BJ (cell line): ENCODE data around the gene PFKL. TPM values are rescaled to one million over a fixed set of nuclear protein-coding genes. Genes with fewer than 3 reads are reported as not detected.
"Not testable (repeated sequence)": the region's sequence is repeated elsewhere in the genome, so short reads cannot be mapped to it uniquely, and the experiment has no call there.

Experiments
- CTCF ChIA-PET: fragments of 350-600 bp; formaldehyde crosslinking; extraction: SDS; loops from one replicate; lab custom pipeline; 2021; ENCODE audit warnings: antibody characterized with exemption, inconsistent platforms; lab: Yijun Ruan, JAX
- POLR2A ChIA-PET: fragments of 300-600 bp; sonication (Branson Sonifier 250); formaldehyde crosslinking; extraction: SDS; loops from one replicate; lab custom pipeline; 2021; ENCODE audit warnings: antibody characterized with exemption; lab: Charles Lee
- DNase-seq: peaks from one replicate; pipeline ENCODE4 v3.0.0-alpha.2; 2011; ENCODE audit warnings: low read depth
- H3K27me3 ChIP-seq: 2 replicates; pipeline ENCODE4 v1.6.0; 2011; ENCODE audit warnings: low read length; ENCODE audit not compliant: control insufficient read depth, insufficient read depth
- H3K36me3 ChIP-seq: 2 replicates; pipeline ENCODE4 v1.5.1; 2011; ENCODE audit warnings: low read length; ENCODE audit not compliant: control insufficient read depth, insufficient read depth
- H3K4me3 ChIP-seq: 2 replicates; pipeline ENCODE4 v1.5.1; 2011; ENCODE audit warnings: low read depth, mild to moderate bottlenecking, control low read depth, low read length
- polyA plus RNA-seq: library from polyadenylated mRNA; depleted of rRNA; stranded (reverse); fragments of >200 nt; gene quantifications from 2 replicates; pipeline ENCODE4 v1.2.3, GENCODE V29; 2011
- TF ChIP-seq, protein P1 (sequence below): IDR thresholded peaks from 2 replicates; pipeline ENCODE4 v1.5.1; 2011; ENCODE audit warnings: low read depth, mild to moderate bottlenecking, control low read depth, inconsistent platforms, low read length, moderate library complexity; ENCODE audit not compliant: insufficient read depth

The PFKL gene
- polyA plus RNA-seq, 1 experiment, result 152 TPM

DNA sequence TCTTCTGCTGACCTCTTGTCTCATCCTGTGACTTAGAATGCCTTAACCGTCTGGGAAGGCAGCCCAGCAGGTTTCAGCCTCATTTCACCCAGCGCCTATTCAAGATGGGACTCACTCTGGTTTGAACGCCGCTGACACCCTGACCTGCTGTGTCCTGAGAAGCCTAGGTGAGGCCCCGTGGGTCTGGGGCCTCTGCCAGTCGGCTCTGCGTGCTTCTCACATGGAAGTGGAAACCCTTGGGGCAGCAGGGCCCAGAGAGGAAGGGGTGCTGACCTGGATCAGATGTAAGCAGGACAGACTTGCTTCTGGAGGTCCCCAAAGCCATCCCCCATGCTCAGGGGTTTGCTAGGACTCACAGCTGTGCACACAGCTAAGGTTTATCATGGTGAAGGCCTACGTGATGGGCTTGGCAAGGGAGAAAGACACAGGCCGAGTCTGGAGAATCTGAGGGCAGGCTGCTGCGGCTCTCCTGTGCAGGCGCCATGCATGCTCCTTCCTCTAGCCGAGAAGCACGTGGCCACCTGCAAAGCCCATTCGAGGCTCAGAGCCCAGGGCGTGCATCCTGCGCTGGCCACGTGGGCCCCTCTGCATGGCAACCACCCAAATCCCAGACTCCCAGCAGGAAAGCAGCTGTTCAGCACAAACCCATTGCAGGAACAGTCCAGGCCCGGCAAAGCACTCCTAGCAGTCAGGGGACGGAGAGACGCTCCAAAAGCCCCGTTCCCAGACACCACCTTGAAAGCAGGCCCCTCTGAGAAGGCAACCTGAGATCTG, 57.4 kb downstream of the PFKL start:
- Histone ChIP-seq H3K4me3 (no peak overlapping the region), H3K36me3 (no peaks in the 10 kb centered on the region), H3K27me3 (no peaks in the 10 kb centered on the region; the same call in 1 of the 2 replicates)
- POLR2A ChIA-PET, result no interaction called here
- TF ChIP-seq, protein P1, sequence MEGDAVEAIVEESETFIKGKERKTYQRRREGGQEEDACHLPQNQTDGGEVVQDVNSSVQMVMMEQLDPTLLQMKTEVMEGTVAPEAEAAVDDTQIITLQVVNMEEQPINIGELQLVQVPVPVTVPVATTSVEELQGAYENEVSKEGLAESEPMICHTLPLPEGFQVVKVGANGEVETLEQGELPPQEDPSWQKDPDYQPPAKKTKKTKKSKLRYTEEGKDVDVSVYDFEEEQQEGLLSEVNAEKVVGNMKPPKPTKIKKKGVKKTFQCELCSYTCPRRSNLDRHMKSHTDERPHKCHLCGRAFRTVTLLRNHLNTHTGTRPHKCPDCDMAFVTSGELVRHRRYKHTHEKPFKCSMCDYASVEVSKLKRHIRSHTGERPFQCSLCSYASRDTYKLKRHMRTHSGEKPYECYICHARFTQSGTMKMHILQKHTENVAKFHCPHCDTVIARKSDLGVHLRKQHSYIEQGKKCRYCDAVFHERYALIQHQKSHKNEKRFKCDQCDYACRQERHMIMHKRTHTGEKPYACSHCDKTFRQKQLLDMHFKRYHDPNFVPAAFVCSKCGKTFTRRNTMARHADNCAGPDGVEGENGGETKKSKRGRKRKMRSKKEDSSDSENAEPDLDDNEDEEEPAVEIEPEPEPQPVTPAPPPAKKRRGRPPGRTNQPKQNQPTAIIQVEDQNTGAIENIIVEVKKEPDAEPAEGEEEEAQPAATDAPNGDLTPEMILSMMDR, result no peak
- CTCF ChIA-PET, result no interaction called here
- DNase-seq, result no peak

DNA sequence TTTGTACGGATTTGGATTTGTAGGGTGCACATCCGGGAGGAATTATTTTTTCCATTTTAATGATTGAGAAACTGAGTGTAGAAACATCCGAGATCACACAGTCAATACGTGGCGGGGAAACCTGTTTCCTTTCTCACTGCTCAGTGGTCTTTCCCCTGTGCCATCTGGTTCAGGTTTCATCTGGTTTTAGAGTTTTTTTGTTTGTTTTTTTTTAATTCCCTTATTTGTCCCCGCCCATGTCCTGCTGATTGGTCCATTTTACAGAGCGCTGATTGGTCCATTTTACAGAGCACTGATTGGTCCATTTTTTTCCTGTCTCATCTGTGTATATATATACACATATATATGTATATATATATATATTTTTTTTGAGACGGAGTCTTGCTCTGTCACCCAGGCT, 59.5 kb downstream of the PFKL start:
- TF ChIP-seq, protein P1, result no peak
- POLR2A ChIA-PET, result no interaction called here
- CTCF ChIA-PET, result interaction anchor here (1.5 kb wide), 1 partner anchor 13 kb away, joined by 3 read pairs; no protein-coding TSS in a partner anchor
- Histone ChIP-seq H3K27me3 (no peaks in the 10 kb centered on the region; the same call in 1 of the 2 replicates), H3K36me3 (no peaks in the 10 kb centered on the region), H3K4me3 (no peak overlapping the region)
- no peak for DNase-seq

DNA sequence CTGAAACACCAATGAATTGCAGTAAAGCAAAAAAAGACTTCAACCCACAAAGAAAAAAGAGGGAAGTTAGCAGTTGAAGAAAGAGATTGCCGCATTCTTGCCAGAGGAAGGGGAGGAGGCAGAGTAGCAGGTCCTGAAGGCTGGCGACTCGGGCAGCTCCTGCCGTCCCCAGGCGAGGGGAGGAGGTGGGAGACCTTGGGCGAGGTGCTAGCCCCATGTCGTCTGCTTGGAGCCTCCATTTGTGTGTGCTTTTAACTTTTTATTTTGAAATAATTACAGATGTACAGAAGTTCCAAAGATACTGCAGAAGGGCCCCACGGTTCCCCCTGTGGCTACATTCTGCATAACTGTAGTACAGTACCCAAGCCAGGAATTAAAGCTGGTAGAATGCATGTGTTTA, 60.3 kb downstream of the PFKL start:
- TF ChIP-seq, protein P1, result no peak
- Histone ChIP-seq H3K36me3 (no peaks in the 10 kb centered on the region), H3K4me3 (no peak overlapping the region), H3K27me3 (no peaks in the 10 kb centered on the region; the same call in 1 of the 2 replicates)
- ChIA-PET POLR2A (no interaction called here), CTCF (interaction anchor here (1.2 kb wide), 1 partner anchor 14 kb away, joined by 3 read pairs; no protein-coding TSS in a partner anchor)
- no peak for DNase-seq

DNA sequence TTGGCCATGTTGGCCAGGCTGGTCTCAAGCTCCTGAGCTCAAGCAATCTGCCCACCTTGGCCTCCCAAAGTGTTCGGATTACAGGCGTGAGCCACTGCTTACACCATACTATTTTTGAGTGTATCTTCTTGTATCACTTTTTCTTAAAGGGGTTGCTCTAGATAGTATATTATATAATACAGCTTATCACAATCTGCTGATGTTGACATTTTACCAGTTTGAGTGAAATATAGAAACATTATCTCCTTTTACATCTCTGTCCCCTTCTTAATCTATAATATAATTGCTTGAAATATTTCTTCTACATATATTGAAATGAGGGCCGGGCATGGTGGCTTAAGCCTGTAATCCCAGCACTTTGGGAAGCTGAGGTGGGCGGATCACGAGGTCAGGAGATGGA, 62.0 kb downstream of the PFKL start:
- H3K27me3 ChIP-seq, H3K4me3 ChIP-seq, H3K36me3 ChIP-seq, POLR2A ChIA-PET, DNase-seq, CTCF ChIA-PET: not testable (repeated sequence)

DNA sequence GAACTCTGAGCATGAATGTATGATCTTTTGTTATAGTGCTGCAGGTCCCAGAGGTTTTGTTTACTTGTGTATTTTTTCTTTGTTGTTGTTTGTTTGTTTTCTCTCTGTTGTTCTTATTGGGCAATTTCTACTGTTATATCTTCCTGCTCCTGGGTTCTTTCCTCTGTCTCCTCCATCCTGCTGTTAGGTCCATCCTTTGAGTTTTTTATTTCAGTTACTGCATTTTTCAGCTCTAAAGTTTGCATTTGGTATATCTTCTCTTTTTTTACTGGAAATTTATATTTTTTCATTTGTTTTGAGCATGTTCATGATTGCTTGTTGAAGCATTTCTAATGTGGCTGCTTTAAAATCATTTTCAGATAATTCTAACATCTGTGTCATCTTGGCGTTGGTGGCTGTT, 63.4 kb downstream of the PFKL start:
- CTCF ChIA-PET, result no interaction called here

More for the DNA sequence above, 63.4 kb downstream of the PFKL start:
- no peaks in the 10 kb centered on the region for H3K27me3 ChIP-seq
- POLR2A ChIA-PET, result no interaction called here
- TF ChIP-seq, protein P1, result no peak
- DNase-seq, result no peak
- no peaks in the 10 kb centered on the region for H3K36me3 ChIP-seq
- no peak overlapping the region for H3K4me3 ChIP-seq
